Colonic mucosa (tissue), 4 donors: Measurements from ENCODE around the gene CLEC16A. TPM values are rescaled to one million over a fixed set of nuclear protein-coding genes. Genes with fewer than 3 reads are reported as not detected.

Experiments used
- DNase-seq: peaks from one replicate; pipeline ENCODE4 v3.0.0-alpha.2; 2020
- H3K27ac ChIP-seq: fragments of 200-600 bp; one replicate; pipeline ENCODE4 v1.8.0; 2021
- H3K27me3 ChIP-seq: fragments of 200-600 bp; one replicate; pipeline ENCODE4 v1.8.0; 2021
- H3K36me3 ChIP-seq: fragments of 200-600 bp; one replicate; pipeline ENCODE4 v1.8.0; 2021
- H3K4me1 ChIP-seq: fragments of 200-600 bp; one replicate; pipeline ENCODE4 v1.8.0; 2021; ENCODE audit warnings: mild to moderate bottlenecking
- H3K4me3 ChIP-seq: fragments of 200-600 bp; one replicate; pipeline ENCODE4 v1.8.0; 2021
- H3K9ac ChIP-seq, 2 donors: one replicate each; pipeline ENCODE4 v1.7.0; 2013; ENCODE audit warnings: control low read depth in 2 of 2, low read depth in 2 of 2, low read length in 2 of 2
- H3K9me3 ChIP-seq: fragments of 200-600 bp; one replicate; pipeline ENCODE4 v1.8.0; 2021
- intact Hi-C: fragments of 100-400 bp; cut with DNase I; formaldehyde crosslinking; loops from one replicate; pipeline ENCODE4 v1.14.1; 2022
- total RNA-seq, 2 donors: library from RNA; stranded (reverse); fragmentation: NEBNext Ultra II Directional in 1 of 2; extraction: Animal tissue kit (Norgen Biotek cat#: 25700) in 1 of 2; gene quantifications; one replicate each; pipeline ENCODE4 v1.2.1, GENCODE V29; 2021
- TF ChIP-seq, protein P1 (sequence below): fragments of 200-600 bp; IDR thresholded peaks from one replicate; pipeline ENCODE4 v1.8.0; 2022; ENCODE audit warnings: antibody characterized with exemption, mild to moderate bottlenecking
- donor health status: healthy.
- donor health status: DM: no; HTN: no; CAD: no.
- donor health status: DM: no; HTN: no; CAD: no.

CLEC16A gene
- total RNA-seq, 2 donors from 2014 or later: 24.9 to 29.6 TPM

- intact Hi-C loops: loop anchor here (10.0 kb wide), 1 partner anchor 62 kb away; no protein-coding TSS in a partner anchor
- Histone ChIP-seq H3K4me3 (no peak overlapping the region), H3K27ac (no peak overlapping the region), H3K27me3 (no peaks in the 10 kb centered on the region), H3K9ac (no peak overlapping the region), H3K9me3 (no peaks in the 10 kb centered on the region), H3K4me1 (no peaks in the 10 kb centered on the region), H3K36me3 (no peaks in the 10 kb centered on the region)
- TF ChIP-seq, protein P1, sequence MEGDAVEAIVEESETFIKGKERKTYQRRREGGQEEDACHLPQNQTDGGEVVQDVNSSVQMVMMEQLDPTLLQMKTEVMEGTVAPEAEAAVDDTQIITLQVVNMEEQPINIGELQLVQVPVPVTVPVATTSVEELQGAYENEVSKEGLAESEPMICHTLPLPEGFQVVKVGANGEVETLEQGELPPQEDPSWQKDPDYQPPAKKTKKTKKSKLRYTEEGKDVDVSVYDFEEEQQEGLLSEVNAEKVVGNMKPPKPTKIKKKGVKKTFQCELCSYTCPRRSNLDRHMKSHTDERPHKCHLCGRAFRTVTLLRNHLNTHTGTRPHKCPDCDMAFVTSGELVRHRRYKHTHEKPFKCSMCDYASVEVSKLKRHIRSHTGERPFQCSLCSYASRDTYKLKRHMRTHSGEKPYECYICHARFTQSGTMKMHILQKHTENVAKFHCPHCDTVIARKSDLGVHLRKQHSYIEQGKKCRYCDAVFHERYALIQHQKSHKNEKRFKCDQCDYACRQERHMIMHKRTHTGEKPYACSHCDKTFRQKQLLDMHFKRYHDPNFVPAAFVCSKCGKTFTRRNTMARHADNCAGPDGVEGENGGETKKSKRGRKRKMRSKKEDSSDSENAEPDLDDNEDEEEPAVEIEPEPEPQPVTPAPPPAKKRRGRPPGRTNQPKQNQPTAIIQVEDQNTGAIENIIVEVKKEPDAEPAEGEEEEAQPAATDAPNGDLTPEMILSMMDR: no peak
- DNase-seq: no peak
Observed at GRCh38 chr16:10897134-10897533, 47.2 kb upstream of the CLEC16A start.

GRCh38 chr16:10902999-10903398 is 41.4 kb upstream of the CLEC16A start:
- DNase-seq: no peak
- no peak overlapping the region for H3K4me3 ChIP-seq
- no peaks in the 10 kb centered on the region for H3K9me3 ChIP-seq
- no peaks in the 10 kb centered on the region for H3K27me3 ChIP-seq
- H3K9ac ChIP-seq: no peak overlapping the region
- H3K36me3 ChIP-seq: no peaks in the 10 kb centered on the region
- H3K27ac ChIP-seq: no peak overlapping the region
- TF ChIP-seq, protein P1: no peak
- no peaks in the 10 kb centered on the region for H3K4me1 ChIP-seq
- intact Hi-C loops: no loop called here

- no peaks in the 10 kb centered on the region for H3K36me3 ChIP-seq
- no peaks in the 10 kb centered on the region for H3K27me3 ChIP-seq
- H3K27ac ChIP-seq: no peak overlapping the region
- H3K9ac ChIP-seq: no peak overlapping the region
- H3K9me3 ChIP-seq: no peaks in the 10 kb centered on the region
- TF ChIP-seq, protein P1: no peak
- H3K4me3 ChIP-seq: no peak overlapping the region
- DNase-seq: no peak
- intact Hi-C loops: no loop called here
- no peaks in the 10 kb centered on the region for H3K4me1 ChIP-seq
Observed at GRCh38 chr16:10906482-10906881, 37.9 kb upstream of the CLEC16A start.

DNA sequence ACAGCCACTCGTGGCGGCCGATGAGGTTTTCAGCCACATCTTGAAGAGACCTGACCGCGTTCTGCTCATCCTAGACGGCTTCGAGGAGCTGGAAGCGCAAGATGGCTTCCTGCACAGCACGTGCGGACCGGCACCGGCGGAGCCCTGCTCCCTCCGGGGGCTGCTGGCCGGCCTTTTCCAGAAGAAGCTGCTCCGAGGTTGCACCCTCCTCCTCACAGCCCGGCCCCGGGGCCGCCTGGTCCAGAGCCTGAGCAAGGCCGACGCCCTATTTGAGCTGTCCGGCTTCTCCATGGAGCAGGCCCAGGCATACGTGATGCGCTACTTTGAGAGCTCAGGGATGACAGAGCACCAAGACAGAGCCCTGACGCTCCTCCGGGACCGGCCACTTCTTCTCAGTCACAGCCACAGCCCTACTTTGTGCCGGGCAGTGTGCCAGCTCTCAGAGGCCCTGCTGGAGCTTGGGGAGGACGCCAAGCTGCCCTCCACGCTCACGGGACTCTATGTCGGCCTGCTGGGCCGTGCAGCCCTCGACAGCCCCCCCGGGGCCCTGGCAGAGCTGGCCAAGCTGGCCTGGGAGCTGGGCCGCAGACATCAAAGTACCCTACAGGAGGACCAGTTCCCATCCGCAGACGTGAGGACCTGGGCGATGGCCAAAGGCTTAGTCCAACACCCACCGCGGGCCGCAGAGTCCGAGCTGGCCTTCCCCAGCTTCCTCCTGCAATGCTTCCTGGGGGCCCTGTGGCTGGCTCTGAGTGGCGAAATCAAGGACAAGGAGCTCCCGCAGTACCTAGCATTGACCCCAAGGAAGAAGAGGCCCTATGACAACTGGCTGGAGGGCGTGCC is 37.2 kb upstream of the CLEC16A start:
- Histone ChIP-seq H3K4me3 (no peak overlapping the region), H3K27me3 (no peaks in the 10 kb centered on the region), H3K4me1 (no peaks in the 10 kb centered on the region), H3K9ac (no peak overlapping the region), H3K27ac (no peak overlapping the region), H3K9me3 (no peaks in the 10 kb centered on the region), H3K36me3 (no peaks in the 10 kb centered on the region)
- TF ChIP-seq, protein P1: no peak
- DNase-seq: no peak
- intact Hi-C loops: no loop called here

GRCh38 chr16:10907757-10908045 is 36.7 kb upstream of the CLEC16A start:
- Histone ChIP-seq H3K9me3 (no peaks in the 10 kb centered on the region), H3K9ac (no peak overlapping the region), H3K4me1 (no peaks in the 10 kb centered on the region), H3K27me3 (no peaks in the 10 kb centered on the region), H3K27ac (no peak overlapping the region), H3K36me3 (no peaks in the 10 kb centered on the region), H3K4me3 (no peak overlapping the region)
- DNase-seq: no peak
- intact Hi-C loops: no loop called here
- TF ChIP-seq, protein P1: no peak
